Natural killer cell treated with Interleukin-12 subunit alpha and Interleukin-12 subunit beta and Interleukin-15 and Interleukin-18, amount 100 ng/mL, for 72 hours (primary cell): ENCODE results near the gene CNPY2. TPM values are rescaled to one million over a fixed set of nuclear protein-coding genes. Genes with fewer than 3 reads are reported as not detected.
"Not testable (repeated sequence)": the region's sequence is repeated elsewhere in the genome, so short reads cannot be mapped to it uniquely, and the experiment has no call there.

ENCODE experiments used
- ATAC-seq, 2 donors: fragments of 150-1000 bp; cut with Tn5 transposase in 1 of 2; sonication (Bioruptor Pico), chemical (Tn5 transposase) in 1 of 2; 2 replicates each; pipeline ENCODE4 v1.10.0; 2021
- DNase-seq: peaks from one replicate; pipeline ENCODE4 v3.0.0; 2022; ENCODE audit warnings: low spot score
- H3K27ac Mint-ChIP-seq, 2 donors: 1 replicate in 1 of 2; 2 replicates in 1 of 2; pipeline ENCODE4 v1.8.0; 2022; ENCODE audit warnings: mixed read lengths in 2 of 2, mild to moderate bottlenecking in 1 of 2, moderate library complexity in 1 of 2
- H3K27me3 Mint-ChIP-seq, 2 donors: 1 replicate in 1 of 2; 2 replicates in 1 of 2; pipeline ENCODE4 v1.8.0; 2022; ENCODE audit warnings: mixed read lengths in 2 of 2
- H3K36me3 Mint-ChIP-seq: one replicate; pipeline ENCODE4 v1.8.0; 2022; ENCODE audit warnings: mixed read lengths
- H3K4me1 Mint-ChIP-seq, 2 donors: 1 replicate in 1 of 2; 2 replicates in 1 of 2; pipeline ENCODE4 v1.8.0; 2022; ENCODE audit warnings: low read depth in 2 of 2, mixed read lengths in 2 of 2, mild to moderate bottlenecking in 1 of 2
- H3K4me3 Mint-ChIP-seq: one replicate; pipeline ENCODE4 v1.8.0; 2022; ENCODE audit warnings: mixed read lengths
- H3K9me3 Mint-ChIP-seq: 2 replicates; pipeline ENCODE4 v1.8.0; 2022; ENCODE audit warnings: mixed read lengths
- total RNA-seq, 2 donors: library from RNA; stranded (reverse); gene quantifications; one replicate each; pipeline ENCODE4 v1.2.3, GENCODE V29; 2022

Gene CNPY2
- total RNA-seq, result 100 to 1,000 TPM; 132 to 162 TPM

DNA sequence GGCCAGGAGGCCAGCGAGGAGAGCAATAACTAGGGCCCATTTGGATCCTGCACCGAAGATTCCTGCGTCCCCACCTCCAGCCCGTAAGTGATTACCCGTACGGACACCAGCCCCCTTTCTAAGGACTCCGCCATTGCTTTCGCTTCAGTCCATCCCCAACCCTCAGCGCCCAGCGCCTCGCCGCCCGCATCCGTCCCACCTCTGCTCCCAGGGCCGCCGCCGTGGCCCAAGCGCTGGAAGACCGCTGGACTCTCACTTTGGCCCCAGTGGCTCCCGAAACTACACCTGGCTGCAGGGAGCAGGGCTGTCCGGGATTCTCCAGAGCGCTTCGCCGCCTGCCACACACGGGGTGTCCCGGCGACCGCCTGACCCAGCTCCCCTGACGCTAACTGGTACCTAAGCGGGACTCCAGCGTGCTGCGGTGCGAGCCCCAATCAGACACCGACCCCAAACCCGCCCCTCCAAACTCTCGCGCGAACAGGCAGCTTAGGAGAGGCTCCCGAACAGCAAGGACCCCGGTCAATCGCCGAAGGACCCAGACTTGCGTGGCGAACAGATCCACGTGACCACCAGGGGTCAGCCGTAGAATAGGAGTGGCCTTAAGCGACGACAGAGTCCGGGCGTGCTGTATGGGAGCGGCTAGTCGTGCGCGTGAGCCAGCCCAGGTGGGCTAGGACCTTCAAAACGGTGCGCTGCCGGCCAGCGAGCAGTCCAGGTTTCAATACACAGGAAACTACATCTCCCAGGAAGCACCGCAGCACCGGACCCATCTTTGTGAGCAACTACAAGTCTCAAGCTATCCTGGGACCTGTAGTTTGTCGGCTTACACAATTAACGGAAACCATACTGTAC is at the start of gene CNPY2:
TSS of gene CNPY2 (minus strand) at position 367 of the 852 bp plus-strand sequence. CDS start 771 bp downstream, outside the sequence.
- H3K36me3 Mint-ChIP-seq, result peaks cover 5% of the 10 kb centered on the region
- ATAC-seq (peak; percentile 96), DNase-seq (peak; percentile 95)
- H3K4me1 Mint-ChIP-seq, result peaks cover 6 to 12% of the 10 kb centered on the region in 2 donors
- no peaks in the 10 kb centered on the region for H3K9me3 Mint-ChIP-seq
- no peaks in the 10 kb centered on the region for H3K27me3 Mint-ChIP-seq
- H3K4me3 Mint-ChIP-seq, result peak within 1 kb of the TSS; percentile 96
- H3K27ac Mint-ChIP-seq, result peak within 1 kb of the TSS; percentile 98 to 99

GRCh38 chr12:56362130-56363059 is 46.6 kb upstream of the CNPY2 start, which contains the start of gene APOF:
Gene APOF (minus strand): TSS chr12:56362857. CDS start chr12:56362745, 112 bp downstream.
- Mint-ChIP-seq H3K27me3 (no peaks in the 10 kb centered on the region), H3K9me3 (no peaks in the 10 kb centered on the region), H3K27ac (peak within 1 kb of the TSS; percentile 88 to 95), H3K36me3 (no peaks in the 10 kb centered on the region), H3K4me3 (peak within 1 kb of the TSS; percentile 86), H3K4me1 (peaks cover 13 to 21% of the 10 kb centered on the region in 2 donors)
- ATAC-seq, result no peak
- DNase-seq, result no peak

GRCh38 chr12:56361487-56362129 is 45.8 kb upstream of the CNPY2 start:
- H3K4me1 Mint-ChIP-seq, result peaks cover 13 to 21% of the 10 kb centered on the region in 2 donors
- no peaks in the 10 kb centered on the region for H3K27me3 Mint-ChIP-seq
- H3K9me3 Mint-ChIP-seq, result no peaks in the 10 kb centered on the region
- no peak for DNase-seq
- H3K4me3 Mint-ChIP-seq, result peak overlapping the region; percentile 86
- peak overlapping the region; percentile 88 to 95 for H3K27ac Mint-ChIP-seq
- no peaks in the 10 kb centered on the region for H3K36me3 Mint-ChIP-seq
- no peak for ATAC-seq

- peak within 1 kb of the TSS; percentile 88 to 95 for H3K27ac Mint-ChIP-seq
- peaks cover 13 to 21% of the 10 kb centered on the region in 2 donors for H3K4me1 Mint-ChIP-seq
- peak; percentile 98 to 99 for ATAC-seq
- no peaks in the 10 kb centered on the region for H3K36me3 Mint-ChIP-seq
- peak; percentile 100 for DNase-seq
- H3K9me3 Mint-ChIP-seq, result no peaks in the 10 kb centered on the region
- H3K27me3 Mint-ChIP-seq, result no peaks in the 10 kb centered on the region
- peak within 1 kb of the TSS; percentile 86 for H3K4me3 Mint-ChIP-seq
These were observed 44.3 kb upstream of the CNPY2 start, which contains the start of gene STAT2 for GRCh38 chr12:56359851-56360767. Gene STAT2 (minus strand): TSS chr12:56360107. CDS start chr12:56356571, 3,536 bp downstream.

DNA sequence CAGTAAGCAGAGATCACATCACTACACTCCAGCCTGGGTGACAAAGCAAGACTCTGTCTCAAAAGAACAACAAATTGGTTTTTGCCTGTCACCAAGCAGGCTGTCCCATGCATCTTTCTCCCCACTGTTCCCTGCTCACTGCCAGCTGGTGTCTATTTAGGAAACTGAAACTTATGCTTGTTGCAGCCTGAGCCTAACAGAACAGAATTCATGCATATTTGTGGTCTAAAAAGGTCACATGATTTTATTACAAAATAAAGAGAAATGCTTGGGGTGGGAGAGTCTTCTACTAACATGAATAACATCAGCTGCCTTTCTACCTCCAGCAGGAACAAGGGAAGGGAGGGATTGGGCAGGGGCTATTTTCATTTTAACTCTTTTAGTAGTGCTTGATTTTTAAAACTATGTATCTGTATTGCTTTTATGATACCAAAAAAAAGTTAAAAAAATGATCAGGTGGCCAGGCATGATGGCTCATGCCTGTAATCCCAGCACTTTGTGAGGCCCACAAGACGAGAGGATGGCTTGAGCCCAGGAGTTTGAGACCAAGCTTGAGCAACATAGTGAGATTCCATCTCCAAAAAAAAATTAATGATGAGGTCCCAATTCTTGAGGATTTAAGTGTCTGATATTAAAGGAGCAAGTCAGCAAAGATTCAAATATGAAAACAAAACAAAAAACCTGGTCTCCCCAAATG is 43.2 kb upstream of the CNPY2 start:
- H3K27ac Mint-ChIP-seq, result peak overlapping the region; percentile 88 to 95
- no peaks in the 10 kb centered on the region for H3K36me3 Mint-ChIP-seq
- H3K4me1 Mint-ChIP-seq, result peaks cover 13 to 21% of the 10 kb centered on the region in 2 donors
- DNase-seq, result no peak
- ATAC-seq, result no peak
- no peaks in the 10 kb centered on the region for H3K27me3 Mint-ChIP-seq
- H3K4me3 Mint-ChIP-seq, result peak overlapping the region; percentile 86
- no peaks in the 10 kb centered on the region for H3K9me3 Mint-ChIP-seq

DNA sequence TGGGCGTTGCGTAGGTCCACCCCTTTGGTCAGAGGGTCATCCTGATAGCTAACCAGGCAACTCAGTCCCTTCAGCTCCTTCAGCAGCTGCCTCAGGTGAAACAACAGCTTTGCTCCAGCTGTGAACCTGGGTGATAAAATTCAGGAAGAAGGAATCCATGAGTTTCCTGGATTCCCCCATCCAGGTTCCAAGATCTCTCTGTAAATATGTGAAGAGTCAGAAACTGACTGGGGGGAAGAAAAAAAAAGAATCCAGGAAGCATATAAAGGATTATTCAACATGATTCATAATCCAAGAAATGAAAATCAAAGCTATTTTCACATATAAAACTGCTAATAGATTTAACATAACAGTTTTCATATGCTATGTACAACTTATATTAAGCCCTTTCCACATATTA is 35.5 kb upstream of the CNPY2 start:
- ATAC-seq (no peak), DNase-seq (no peak)
- Mint-ChIP-seq H3K9me3 (no peaks in the 10 kb centered on the region), H3K4me1 (no peaks in the 10 kb centered on the region), H3K27ac (no peak overlapping the region), H3K4me3 (no peak overlapping the region), H3K36me3 (peaks cover 8% of the 10 kb centered on the region), H3K27me3 (no peaks in the 10 kb centered on the region)

GRCh38 chr12:56350662-56351061 is 34.9 kb upstream of the CNPY2 start:
- peaks cover 8% of the 10 kb centered on the region for H3K36me3 Mint-ChIP-seq

DNA sequence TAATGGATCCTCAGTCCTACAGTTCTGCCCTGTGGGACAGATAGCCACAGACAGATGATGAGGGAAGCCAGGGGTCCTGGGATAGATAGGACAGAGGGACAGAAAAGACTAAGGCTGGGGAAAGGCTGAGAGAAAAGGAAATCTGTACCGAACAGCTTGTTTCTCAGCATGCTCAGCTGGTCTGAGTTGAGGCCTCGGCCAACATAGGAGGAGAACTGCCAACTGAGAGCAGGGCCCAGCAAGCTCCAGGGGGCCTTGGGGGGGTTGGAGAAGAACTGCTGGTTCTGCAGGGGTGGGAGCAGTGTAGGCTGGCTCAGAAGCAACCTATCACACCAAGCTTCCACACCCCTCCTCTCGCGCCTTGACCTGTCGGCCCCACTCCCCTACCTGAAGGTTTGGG is 33.0 kb upstream of the CNPY2 start:
- ATAC-seq, result no peak
- H3K4me3 Mint-ChIP-seq, result no peak overlapping the region
- H3K9me3 Mint-ChIP-seq, result no peaks in the 10 kb centered on the region
- no peaks in the 10 kb centered on the region for H3K4me1 Mint-ChIP-seq
- no peaks in the 10 kb centered on the region for H3K27me3 Mint-ChIP-seq
- no peak overlapping the region for H3K27ac Mint-ChIP-seq
- no peak for DNase-seq
- peaks cover 8% of the 10 kb centered on the region for H3K36me3 Mint-ChIP-seq

More at GRCh38 chr12:56350662-56351061, 34.9 kb upstream of the CNPY2 start:
- Mint-ChIP-seq H3K4me3 (no peak overlapping the region), H3K27me3 (no peaks in the 10 kb centered on the region), H3K27ac (peak overlapping the region in 1 of 2 donors; percentile 80), H3K4me1 (no peaks in the 10 kb centered on the region), H3K9me3 (no peaks in the 10 kb centered on the region)
- no peak for DNase-seq
- ATAC-seq, result no peak

- peaks cover 14% of the 10 kb centered on the region for H3K36me3 Mint-ChIP-seq
- not testable (repeated sequence) for H3K27ac Mint-ChIP-seq, ATAC-seq, H3K27me3 Mint-ChIP-seq, H3K4me1 Mint-ChIP-seq, H3K4me3 Mint-ChIP-seq, H3K9me3 Mint-ChIP-seq, DNase-seq
These were observed 31.5 kb upstream of the CNPY2 start for GRCh38 chr12:56347255-56347654.

- H3K27ac Mint-ChIP-seq, result no peak overlapping the region
- H3K9me3 Mint-ChIP-seq, result no peaks in the 10 kb centered on the region
- no peak for DNase-seq
- H3K36me3 Mint-ChIP-seq, result peaks cover 14% of the 10 kb centered on the region
- H3K27me3 Mint-ChIP-seq, result no peaks in the 10 kb centered on the region
- H3K4me1 Mint-ChIP-seq, result peaks cover 0 to 4% of the 10 kb centered on the region in 2 donors
- no peak for ATAC-seq
- H3K4me3 Mint-ChIP-seq, result no peak overlapping the region
These were observed 30.9 kb upstream of the CNPY2 start for GRCh38 chr12:56346675-56347074.

DNA sequence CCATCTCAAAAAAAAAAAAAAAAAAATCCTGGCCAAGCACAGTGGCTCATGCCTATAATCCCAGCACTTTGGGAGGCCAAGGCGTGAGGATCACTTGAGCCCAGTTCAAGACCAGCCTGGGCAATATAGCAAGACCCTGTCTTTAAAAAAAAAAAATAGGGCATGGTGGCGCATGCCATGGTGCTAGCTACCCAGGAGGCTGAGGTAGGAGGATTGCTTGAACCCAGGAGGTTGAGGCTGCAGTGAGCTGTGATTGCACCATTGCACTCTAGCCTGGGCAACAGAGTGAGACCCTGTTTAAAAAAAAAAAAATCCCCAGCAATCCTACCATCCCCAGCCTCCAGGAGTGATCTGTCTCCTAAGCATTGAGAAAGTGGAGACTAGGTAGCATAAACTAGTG is 26.5 kb upstream of the CNPY2 start:
- H3K36me3 Mint-ChIP-seq, H3K27me3 Mint-ChIP-seq, H3K27ac Mint-ChIP-seq: not testable (repeated sequence)

GRCh38 chr12:56341616-56342015 is 25.8 kb upstream of the CNPY2 start:
- Mint-ChIP-seq H3K27ac (no peak overlapping the region), H3K4me1 (peaks cover 18 to 23% of the 10 kb centered on the region in 2 donors), H3K4me3 (no peak overlapping the region), H3K27me3 (no peaks in the 10 kb centered on the region), H3K9me3 (no peaks in the 10 kb centered on the region), H3K36me3 (peaks cover 6% of the 10 kb centered on the region)
- DNase-seq (no peak), ATAC-seq (no peak)

More for the DNA sequence above, 26.5 kb upstream of the CNPY2 start:
- not testable (repeated sequence) for H3K4me3 Mint-ChIP-seq, ATAC-seq, H3K9me3 Mint-ChIP-seq, DNase-seq
- peaks cover 15 to 20% of the 10 kb centered on the region in 2 donors for H3K4me1 Mint-ChIP-seq
